Activated CD8-positive, alpha-beta memory T cell treated with anti-CD3 and anti-CD28 coated beads, Interleukin-2, amount 50 U/mL, for 24 hours (primary cell): ENCODE data around the gene MACO1.

ENCODE experiments used
- DNase-seq: peaks from one replicate; pipeline ENCODE4 v3.0.0-alpha.2; 2020; ENCODE audit errors: extremely low read depth

The MACO1 gene

GRCh38 chr1:25543425-25544242, 112.9 kb downstream of the MACO1 start, which contains the start of gene LDLRAP1:
Gene LDLRAP1, plus strand, starts transcription at chr1:25543606. Its CDS starts 93 bp downstream, at chr1:25543699.
- no peak for DNase-seq

GRCh38 chr1:25544243-25544764, 113.6 kb downstream of the MACO1 start:
- no peak for DNase-seq

GRCh38 chr1:25544819-25545218, 114.1 kb downstream of the MACO1 start:
- DNase-seq = no peak

- DNase-seq = no peak
These were observed 115.1 kb downstream of the MACO1 start for GRCh38 chr1:25545767-25546166.

GRCh38 chr1:25546193-25546592, 115.5 kb downstream of the MACO1 start:
- DNase-seq = no peak

- no peak for DNase-seq
These were observed 117.9 kb downstream of the MACO1 start for GRCh38 chr1:25548601-25549000.

- peak; percentile 69 for DNase-seq
These were observed 118.8 kb downstream of the MACO1 start for GRCh38 chr1:25549273-25550154.
